ENCODE data around the gene VPS41. TPM values are rescaled to one million over a fixed set of nuclear protein-coding genes. Genes with fewer than 3 reads are reported as not detected.

Gene VPS41
- total RNA-seq, 4 donors from 2014 or later: 26.4 to 116 (median 41.3) TPM

DNA sequence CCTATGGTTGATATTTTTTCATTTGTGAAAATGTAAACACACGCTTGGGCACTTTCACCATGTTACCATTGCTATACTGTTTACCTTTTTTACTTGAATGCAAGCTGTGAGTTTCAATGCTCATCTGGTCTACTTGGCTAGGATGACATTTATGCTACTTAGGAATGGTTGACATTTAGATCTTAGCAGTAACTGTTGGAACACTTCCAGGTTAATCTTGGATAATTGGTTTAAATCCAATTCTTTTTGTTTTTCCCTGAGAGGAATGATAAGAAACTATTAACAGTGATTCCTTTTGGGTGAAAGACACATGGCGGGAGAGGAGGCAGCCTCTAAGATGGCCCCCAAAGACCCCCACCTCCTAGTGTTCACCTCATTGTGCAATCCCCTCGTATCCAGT is 226.4 kb downstream of the VPS41 start:
- TF ChIP-seq POLR2A (IDR thresholded peaks at IDR 0.05): no peak
- no peak for TF ChIP-seq CTCF (IDR thresholded peaks at IDR 0.05)
- H3K9me3 ChIP-seq: no peaks in the 10 kb centered on the region
- no peaks in the 10 kb centered on the region for H3K27me3 ChIP-seq
- H3K36me3 ChIP-seq: no peaks in the 10 kb centered on the region
- H3K4me1 ChIP-seq: no peaks in the 10 kb centered on the region
- DNase-seq: no peak
- H3K4me3 ChIP-seq: no peak overlapping the region
- no peak overlapping the region for H3K27ac ChIP-seq

- Histone ChIP-seq H3K4me1 (no peaks in the 10 kb centered on the region), H3K4me3 (no peak overlapping the region), H3K27ac (no peak overlapping the region), H3K27me3 (no peaks in the 10 kb centered on the region), H3K9me3 (no peaks in the 10 kb centered on the region), H3K36me3 (no peaks in the 10 kb centered on the region)
- no peak for DNase-seq
- TF ChIP-seq POLR2A (IDR thresholded peaks at IDR 0.05): no peak
- TF ChIP-seq CTCF (IDR thresholded peaks at IDR 0.05): no peak
These were observed 227.1 kb downstream of the VPS41 start for GRCh38 chr7:38681882-38682281.

DNA sequence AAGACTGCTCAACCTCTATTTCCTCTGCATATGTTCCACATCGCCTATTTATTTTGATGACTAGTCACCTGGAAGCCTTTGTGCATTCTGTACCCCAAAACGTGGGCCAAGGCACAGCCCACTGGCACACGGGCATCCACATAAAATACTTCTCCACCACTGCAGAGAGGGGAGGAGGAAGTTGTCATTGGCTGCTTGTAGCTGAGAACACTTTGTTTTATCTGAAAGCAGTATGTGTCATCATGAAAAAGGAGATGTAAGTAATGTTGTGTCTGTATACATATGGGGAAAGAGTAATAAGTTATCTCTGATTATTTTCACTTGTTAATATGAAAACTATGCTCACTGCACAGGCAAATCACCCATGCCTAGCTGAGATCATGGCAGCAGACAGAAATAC is 229.6 kb downstream of the VPS41 start:
- DNase-seq: no peak
- Histone ChIP-seq H3K9me3 (no peaks in the 10 kb centered on the region), H3K36me3 (no peaks in the 10 kb centered on the region), H3K27ac (no peak overlapping the region), H3K4me3 (no peak overlapping the region), H3K4me1 (no peaks in the 10 kb centered on the region), H3K27me3 (no peaks in the 10 kb centered on the region)
- no peak for TF ChIP-seq CTCF (IDR thresholded peaks at IDR 0.05)
- no peak for TF ChIP-seq POLR2A (IDR thresholded peaks at IDR 0.05)

DNA sequence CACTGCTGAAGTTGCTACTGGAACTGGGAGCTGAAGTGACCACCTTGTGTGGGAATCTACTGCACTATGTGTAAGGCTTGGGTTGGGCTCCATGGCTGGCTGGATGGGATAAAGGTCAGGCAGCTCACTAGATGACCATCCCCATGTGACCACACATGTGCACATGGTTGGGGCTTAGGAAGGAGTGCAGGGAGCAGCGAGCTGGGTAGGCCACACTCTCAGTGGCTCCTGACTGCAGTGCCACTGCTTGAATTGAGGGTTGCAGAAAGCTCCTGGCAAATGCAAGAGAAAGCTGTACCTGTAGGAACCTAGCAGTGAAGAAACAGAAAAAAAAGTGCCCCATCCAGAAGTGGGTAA is 230.3 kb downstream of the VPS41 start:
- Histone ChIP-seq H3K27me3 (no peaks in the 10 kb centered on the region), H3K27ac (no peak overlapping the region), H3K36me3 (no peaks in the 10 kb centered on the region), H3K4me1 (no peaks in the 10 kb centered on the region), H3K4me3 (no peak overlapping the region), H3K9me3 (no peaks in the 10 kb centered on the region)
- TF ChIP-seq POLR2A (IDR thresholded peaks at IDR 0.05) (no peak), CTCF (IDR thresholded peaks at IDR 0.05) (no peak)
- no peak for DNase-seq

DNA sequence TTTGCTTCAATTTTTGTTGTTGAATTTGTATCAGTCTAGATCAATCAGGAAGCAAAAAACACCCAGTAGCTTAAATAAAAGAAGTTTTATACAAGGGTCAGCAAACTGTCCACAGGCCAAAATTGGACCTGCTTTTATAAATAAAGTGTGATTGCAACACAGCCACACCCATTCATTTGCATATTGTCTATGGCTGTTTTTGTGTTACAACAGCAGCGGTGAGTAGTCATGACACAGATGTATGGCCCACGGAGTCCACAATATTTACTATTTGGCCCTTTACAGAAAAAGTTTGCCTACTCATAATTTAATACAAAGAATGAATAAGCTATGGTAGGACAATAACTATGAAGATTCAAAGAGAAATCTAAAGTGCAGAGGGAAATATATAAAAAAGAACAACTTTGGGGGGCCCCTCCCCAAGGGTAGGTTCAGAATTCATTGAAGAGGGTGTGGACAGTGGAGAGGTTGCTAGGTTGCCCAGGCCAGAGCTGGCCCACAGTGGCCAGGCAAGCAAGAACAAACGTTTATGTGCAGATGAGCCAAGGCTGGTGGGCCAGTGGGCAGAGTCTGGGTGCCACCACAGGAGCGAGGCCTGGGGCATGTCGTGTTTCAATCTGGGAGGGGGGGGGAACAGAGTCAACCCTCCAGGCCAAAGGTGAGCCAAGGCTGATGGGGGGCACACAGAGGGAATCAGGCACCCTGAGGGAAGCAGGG is 230.9 kb downstream of the VPS41 start:
- no peak for TF ChIP-seq CTCF (IDR thresholded peaks at IDR 0.05)
- TF ChIP-seq POLR2A (IDR thresholded peaks at IDR 0.05): no peak
- Histone ChIP-seq H3K4me1 (no peaks in the 10 kb centered on the region), H3K27ac (no peak overlapping the region), H3K36me3 (no peaks in the 10 kb centered on the region), H3K27me3 (no peaks in the 10 kb centered on the region), H3K9me3 (no peaks in the 10 kb centered on the region), H3K4me3 (no peak overlapping the region)
- DNase-seq: no peak

All from Peyer's patch (tissue), 4 donors.